ENCODE data around the gene ADGRD1.
"Not testable (repeated sequence)": the region's sequence is repeated elsewhere in the genome, so short reads cannot be mapped to it uniquely, and the experiment has no call there.

- TF ChIP-seq, protein P1, sequence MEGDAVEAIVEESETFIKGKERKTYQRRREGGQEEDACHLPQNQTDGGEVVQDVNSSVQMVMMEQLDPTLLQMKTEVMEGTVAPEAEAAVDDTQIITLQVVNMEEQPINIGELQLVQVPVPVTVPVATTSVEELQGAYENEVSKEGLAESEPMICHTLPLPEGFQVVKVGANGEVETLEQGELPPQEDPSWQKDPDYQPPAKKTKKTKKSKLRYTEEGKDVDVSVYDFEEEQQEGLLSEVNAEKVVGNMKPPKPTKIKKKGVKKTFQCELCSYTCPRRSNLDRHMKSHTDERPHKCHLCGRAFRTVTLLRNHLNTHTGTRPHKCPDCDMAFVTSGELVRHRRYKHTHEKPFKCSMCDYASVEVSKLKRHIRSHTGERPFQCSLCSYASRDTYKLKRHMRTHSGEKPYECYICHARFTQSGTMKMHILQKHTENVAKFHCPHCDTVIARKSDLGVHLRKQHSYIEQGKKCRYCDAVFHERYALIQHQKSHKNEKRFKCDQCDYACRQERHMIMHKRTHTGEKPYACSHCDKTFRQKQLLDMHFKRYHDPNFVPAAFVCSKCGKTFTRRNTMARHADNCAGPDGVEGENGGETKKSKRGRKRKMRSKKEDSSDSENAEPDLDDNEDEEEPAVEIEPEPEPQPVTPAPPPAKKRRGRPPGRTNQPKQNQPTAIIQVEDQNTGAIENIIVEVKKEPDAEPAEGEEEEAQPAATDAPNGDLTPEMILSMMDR (IDR thresholded peaks at IDR 0.05): not testable (repeated sequence)
- not testable (repeated sequence) for TF ChIP-seq POLR2AphosphoS5 (IDR thresholded peaks at IDR 0.05); POLR2A (IDR thresholded peaks at IDR 0.05; ENCODE audit: low read depth); EP300 (IDR thresholded peaks at IDR 0.05)
These were observed 175.4 kb downstream of the ADGRD1 start for GRCh38 chr12:131128966-131129619.

All from esophagus muscularis mucosa (tissue), 4 donors.